HG03108 (cell line): Measurements from ENCODE around the gene DSC2.
"Not testable (repeated sequence)": the region's sequence is repeated elsewhere in the genome, so short reads cannot be mapped to it uniquely, and the experiment has no call there.

Experiments used
- ATAC-seq: cut with Tn5 transposase; IDR thresholded peaks from one replicate; pipeline ENCODE4 v1.9.1; 2021; ENCODE audit warnings: moderate library complexity; ENCODE audit not compliant: unreplicated experiment

DSC2 gene

GRCh38 chr18:31045599-31045998 lies 56.6 kb downstream of the DSC2 start:
- no peak for ATAC-seq

GRCh38 chr18:31044926-31045325 lies 57.3 kb downstream of the DSC2 start:
- ATAC-seq, result no peak

DNA sequence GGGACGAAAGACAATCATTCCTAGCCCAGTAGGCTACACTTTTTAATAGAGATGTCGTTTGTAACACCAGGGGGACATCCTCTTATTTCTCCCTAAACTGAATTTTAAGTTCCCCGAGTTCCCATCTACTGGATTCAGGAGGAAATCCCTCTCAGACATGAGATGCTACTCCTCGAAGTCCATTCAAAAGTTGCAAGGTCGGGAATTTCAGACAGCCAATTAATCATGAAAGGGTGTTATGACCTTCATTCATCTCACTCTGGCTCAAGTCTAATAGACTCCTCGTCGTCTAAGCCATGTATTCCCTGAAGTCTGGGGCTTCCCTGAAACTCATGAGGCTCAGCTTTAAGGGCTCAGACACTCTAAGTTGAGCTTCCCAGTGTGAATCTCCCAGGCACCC lies 58.5 kb downstream of the DSC2 start:
- no peak for ATAC-seq

GRCh38 chr18:31042406-31043181 lies 59.6 kb downstream of the DSC2 start, which contains the start of gene DSC3:
DSC3 (minus strand) TSS chr18:31042742; CDS start chr18:31042660, 82 bp downstream.
- no peak for ATAC-seq

DNA sequence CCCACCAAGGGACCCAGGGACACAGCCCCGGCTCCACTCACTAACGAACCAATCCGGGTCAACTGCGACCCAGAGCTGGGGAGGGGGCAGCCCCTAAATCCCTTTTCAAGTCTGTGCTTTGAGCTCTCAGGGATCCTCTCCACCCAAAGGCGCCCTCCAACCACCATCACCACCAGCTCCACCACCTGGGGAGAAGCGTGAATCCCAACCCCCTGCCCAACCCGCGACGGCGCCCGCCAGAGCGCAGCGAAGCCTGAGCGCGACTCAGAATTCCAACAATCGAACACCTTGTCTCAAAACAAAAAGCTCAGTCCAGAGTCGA lies 60.2 kb downstream of the DSC2 start:
- ATAC-seq, result no peak

DNA sequence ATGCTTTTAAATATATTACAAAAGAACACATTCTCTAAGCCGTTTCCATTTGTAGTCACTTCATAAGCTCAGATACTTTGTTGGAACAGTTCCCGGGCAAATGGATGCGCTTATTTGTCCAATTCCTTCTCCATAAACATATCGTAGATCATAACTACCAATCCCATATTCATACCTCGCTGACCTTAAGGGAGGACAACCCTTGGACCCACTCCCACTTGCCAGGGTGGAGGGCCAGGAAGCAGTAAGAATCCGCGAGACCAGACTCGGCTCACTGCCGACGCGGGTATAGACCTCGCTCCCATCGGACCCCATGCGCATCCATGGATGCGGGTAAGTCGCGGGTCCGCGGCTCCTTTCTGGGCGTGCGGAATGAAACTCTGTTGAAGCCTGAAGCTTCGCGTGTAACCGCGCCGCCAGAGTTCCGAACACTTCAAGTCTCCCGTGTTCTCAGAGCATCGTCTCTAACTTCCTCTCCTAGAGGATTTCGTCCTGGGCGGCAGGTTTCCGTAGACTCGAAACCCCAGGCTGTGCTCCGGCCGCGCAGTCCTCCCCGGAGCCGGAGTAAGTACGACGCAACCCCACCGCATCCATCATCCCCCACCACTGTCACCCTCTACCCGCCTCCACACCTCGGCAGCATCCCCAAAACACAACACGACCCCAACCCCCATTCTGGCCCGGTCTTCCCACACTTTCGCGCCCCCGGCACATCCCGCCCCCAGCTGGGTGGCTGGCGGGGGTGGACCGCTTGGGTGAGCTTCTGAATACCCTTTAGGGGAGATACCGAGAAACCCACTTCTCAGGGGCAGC lies 60.7 kb downstream of the DSC2 start:
- ATAC-seq, result no peak

DNA sequence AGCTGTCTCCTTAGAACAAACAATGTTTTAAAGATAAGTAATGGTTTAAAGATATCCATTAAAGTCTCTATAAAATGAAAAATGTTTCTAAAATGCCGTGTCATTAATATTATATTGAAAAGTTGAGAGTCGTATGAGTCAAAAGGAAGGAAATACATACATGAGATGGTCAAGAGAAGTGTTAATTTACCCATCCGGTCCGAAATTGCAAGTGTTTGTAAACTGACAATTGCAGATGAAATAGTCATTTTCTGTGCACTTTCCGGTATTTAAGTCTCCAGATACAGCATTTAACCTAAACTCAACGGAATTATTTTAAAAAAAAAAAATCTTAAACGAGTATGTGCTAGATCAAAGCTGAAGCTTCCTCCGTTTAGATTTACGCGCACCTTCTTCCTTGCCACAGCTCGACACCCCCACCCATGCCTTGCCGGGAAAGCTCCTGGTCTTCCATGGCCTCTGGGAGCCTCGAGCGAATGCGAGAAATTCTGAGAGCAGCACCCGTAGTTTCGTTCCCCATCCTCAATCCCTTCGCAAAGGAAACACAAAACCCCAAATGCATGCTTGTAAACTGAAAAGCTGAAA lies 61.4 kb downstream of the DSC2 start:
- ATAC-seq, result no peak

DNA sequence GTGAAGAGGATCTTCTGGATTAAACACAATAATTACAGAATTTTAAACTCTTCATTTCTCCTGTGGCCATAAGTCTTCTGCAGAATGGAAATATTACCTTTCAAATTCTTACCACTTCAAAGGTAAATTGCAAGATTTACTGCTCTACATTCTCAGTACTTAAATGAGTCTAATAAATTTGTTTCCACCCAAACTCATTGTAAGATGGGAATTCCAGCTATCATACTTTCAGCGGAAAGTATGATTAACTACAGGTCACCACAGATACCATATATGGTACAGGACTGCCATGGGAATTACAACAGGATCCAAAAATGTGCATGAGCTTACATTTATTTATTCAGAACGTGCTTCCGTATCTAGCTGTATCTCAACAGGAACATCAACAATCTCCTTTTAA lies 62.8 kb downstream of the DSC2 start:
- no peak for ATAC-seq

- not testable (repeated sequence) for ATAC-seq
Measured at GRCh38 chr18:31037686-31038085, 64.5 kb downstream of the DSC2 start.

DNA sequence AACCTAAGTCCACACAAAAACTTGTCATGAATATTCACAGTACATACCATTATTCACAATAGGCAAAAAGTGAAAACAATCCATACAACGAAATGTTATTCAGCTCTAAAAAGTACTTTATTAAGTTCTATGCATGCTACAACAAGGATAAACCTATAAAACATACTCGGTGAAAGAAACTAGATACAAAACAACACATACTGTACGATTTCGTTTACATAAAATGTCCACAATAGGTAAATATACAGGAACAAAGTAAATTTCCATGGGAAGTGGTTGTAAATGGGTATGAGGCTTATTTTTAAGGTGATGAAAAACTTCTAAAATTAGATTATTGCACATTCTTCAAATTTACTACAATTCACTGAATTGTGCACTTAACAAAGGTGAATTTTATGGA lies 67.7 kb downstream of the DSC2 start:
- ATAC-seq, result no peak

DNA sequence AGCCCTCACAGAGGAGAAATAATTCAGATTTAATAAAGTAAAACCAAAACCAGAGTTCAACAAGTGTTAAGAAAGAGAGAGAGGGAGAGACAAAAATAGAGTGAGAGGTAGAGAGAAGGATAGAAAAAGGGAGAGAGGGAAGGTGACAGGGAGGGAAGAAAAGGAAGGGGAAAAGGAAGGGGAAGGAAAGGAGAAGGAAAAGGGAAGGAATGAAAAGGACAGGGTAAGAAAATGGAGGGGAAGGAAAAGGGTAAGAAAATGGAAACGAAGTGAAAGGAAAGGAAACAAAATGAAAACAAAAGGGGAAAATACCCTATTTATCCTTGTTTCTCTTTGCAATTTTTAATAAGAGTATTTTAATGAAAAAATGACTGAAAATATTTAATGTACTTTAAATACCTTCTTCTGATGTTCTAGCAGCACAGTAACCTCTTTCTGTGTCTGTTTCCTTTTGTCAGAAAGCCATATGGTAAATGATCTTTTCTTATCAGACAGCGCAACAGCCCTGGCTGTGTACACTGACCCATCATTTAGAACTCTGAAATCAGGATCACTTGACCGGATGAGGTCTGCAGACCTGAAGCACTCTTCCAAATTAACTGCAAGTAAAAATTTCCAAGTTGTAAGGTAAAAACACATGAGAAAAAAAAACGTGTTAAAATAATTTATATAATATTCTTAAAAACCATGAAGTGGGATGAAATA lies 71.5 kb downstream of the DSC2 start:
- no peak for ATAC-seq

- ATAC-seq, result no peak
Measured at GRCh38 chr18:31015715-31016434, 86.3 kb downstream of the DSC2 start.

DNA sequence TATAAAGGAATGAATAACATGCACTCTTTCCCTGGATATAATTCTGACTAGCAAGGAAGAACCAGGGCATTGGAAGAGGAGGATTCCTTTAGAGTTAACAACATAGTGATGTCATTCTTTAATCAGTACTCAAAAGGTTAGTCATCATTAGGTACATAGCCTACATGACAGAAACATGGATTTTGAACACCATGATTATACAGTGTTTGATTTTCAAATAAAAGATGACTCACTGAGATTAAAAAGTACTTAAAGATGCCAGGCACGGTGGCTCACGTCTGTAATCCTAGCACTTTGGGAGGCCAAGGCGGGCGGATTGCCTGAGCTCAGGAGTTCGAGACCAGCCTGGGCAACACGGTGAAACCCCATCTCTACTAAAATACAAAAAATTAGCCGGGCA lies 90.8 kb downstream of the DSC2 start:
- ATAC-seq, result not testable (repeated sequence)

DNA sequence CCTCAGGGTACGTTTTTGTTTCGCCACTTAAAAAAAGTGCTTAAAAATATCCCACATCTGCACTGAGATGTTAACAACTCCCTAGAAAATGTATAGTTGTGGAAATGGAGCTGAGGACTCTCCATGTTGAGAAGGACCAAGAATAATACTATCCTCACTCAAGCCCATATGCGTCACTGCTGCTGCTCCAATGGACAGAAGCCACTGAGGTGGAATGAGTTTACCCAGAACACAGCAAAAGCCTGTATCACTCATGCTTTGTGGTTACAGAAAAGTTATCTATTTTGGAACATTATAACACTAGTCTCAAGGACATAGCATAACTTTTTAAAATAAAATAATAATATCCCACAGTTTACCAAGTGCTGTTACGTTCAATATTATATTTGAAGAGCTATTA lies 91.6 kb downstream of the DSC2 start:
- no peak for ATAC-seq
